Duodenal mucosa (tissue), 2 donors: Measurements from ENCODE around the gene PHF20.
"Not testable (repeated sequence)": the region's sequence is repeated elsewhere in the genome, so short reads cannot be mapped to it uniquely, and the experiment has no call there.

Source experiments
- H3K27ac ChIP-seq: one replicate; pipeline ENCODE4 v1.7.0; 2013; ENCODE audit warnings: low read depth, low read length
- H3K27me3 ChIP-seq, 2 donors: one replicate each; pipeline ENCODE4 v1.7.0; 2013; ENCODE audit warnings: low read length in 2 of 2, control low read depth in 1 of 2; ENCODE audit not compliant: insufficient read depth in 2 of 2, control insufficient read depth in 1 of 2
- H3K36me3 ChIP-seq, 2 donors: one replicate each; pipeline ENCODE4 v1.7.0; 2013; ENCODE audit warnings: low read length in 2 of 2, control low read depth in 1 of 2; ENCODE audit not compliant: insufficient read depth in 2 of 2, control insufficient read depth in 1 of 2
- H3K4me1 ChIP-seq, 2 donors: one replicate each; pipeline ENCODE4 v1.7.0; 2013; ENCODE audit warnings: low read length in 2 of 2, control low read depth in 1 of 2; ENCODE audit not compliant: insufficient read depth in 2 of 2, control insufficient read depth in 1 of 2
- H3K4me3 ChIP-seq, 2 donors: one replicate each; pipeline ENCODE4 v1.7.0; 2013; ENCODE audit warnings: low read length in 2 of 2, low read depth in 1 of 2
- H3K9ac ChIP-seq, 2 donors: one replicate each; pipeline ENCODE4 v1.7.0; 2013; ENCODE audit warnings: low read length in 2 of 2, low read depth in 1 of 2
- H3K9me3 ChIP-seq, 2 donors: one replicate each; pipeline ENCODE4 v1.7.0; 2013; ENCODE audit warnings: low read length in 2 of 2, control low read depth in 1 of 2; ENCODE audit not compliant: control insufficient read depth in 1 of 2

Gene PHF20

DNA sequence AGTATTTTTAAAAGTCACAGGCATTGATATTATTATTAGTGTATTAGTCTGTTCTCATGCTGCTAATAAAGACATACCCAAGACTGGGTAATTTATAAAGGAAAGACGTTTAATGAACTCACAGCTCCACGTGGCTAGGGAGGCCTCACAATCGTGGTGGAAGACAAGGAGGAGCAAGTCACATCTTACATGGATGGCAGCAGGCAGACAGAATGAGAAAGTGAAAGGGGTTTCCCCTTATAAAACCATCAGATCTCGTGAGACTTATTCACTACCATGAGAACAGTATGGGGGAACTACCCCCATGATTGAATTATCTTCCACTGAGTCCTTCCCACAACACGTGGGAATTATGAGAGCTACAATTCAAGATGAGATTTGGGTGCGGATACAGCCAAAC, 187.5 kb downstream of the PHF20 start:
- not testable (repeated sequence) for H3K36me3 ChIP-seq, H3K27me3 ChIP-seq, H3K9me3 ChIP-seq, H3K4me3 ChIP-seq, H3K27ac ChIP-seq, H3K9ac ChIP-seq, H3K4me1 ChIP-seq

DNA sequence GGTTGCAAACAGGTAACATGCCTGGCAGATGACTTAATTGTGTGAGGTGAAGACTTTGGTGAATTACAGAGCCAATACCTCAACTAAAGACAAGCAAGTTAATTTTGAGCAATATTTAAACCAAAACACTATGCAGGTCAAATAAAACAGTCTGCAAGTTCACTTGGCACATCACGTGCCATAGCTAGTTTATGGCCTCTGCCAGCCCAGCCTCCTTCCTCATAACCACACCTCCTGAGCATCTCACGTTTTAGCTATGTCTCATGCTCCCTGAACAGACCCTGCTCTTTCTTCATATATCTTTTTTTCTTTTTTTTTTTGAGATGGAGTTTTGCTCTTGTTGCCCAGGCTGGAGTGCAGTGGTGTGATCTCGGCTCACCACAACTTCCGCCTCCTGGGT, 192.1 kb downstream of the PHF20 start:
- Histone ChIP-seq H3K4me3 (no peak overlapping the region), H3K36me3 (no peaks in the 10 kb centered on the region), H3K4me1 (no peaks in the 10 kb centered on the region), H3K9me3 (no peaks in the 10 kb centered on the region), H3K9ac (no peak overlapping the region), H3K27ac (no peak overlapping the region), H3K27me3 (no peaks in the 10 kb centered on the region)

DNA sequence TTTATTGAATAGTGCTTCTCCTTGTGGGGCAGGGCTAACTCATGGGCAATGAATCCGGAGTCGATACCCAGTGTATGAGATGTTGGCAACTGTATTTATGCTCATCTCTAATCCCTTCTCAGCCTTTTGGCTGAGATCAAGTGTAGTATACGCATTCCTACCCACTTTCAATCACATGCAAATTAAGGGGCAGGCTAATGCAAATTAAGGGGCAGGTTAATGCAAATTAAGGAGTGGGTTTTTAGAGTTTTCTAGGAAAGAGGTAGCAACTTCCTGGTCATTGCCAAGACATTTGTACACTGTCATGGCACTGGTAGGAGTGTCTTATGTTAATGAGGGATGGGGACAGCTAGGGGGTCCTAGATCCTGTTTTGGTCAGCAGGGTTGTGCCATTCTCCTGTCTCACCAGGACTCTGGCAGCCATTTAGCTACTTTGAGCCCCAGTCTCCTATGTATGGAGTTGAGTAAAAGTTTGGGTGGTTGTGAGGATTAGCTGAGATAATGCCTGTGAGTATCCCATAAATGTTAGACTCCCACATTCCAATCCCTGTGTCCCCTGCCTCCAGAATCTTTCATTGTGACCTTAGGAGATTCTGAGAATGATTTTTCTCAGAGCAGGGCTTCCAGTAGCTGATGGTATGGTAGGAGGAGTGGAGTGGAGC, 196.3 kb downstream of the PHF20 start, which contains the start of gene CNBD2:
Gene CNBD2, plus strand, starts transcription at position 612 of the 662 bp plus-strand sequence. CDS start 173 bp downstream, outside the sequence.
- no peaks in the 10 kb centered on the region for H3K9me3 ChIP-seq
- no peaks in the 10 kb centered on the region for H3K36me3 ChIP-seq
- H3K27ac ChIP-seq: no peak within 1 kb of the TSS
- H3K4me1 ChIP-seq: no peaks in the 10 kb centered on the region
- no peaks in the 10 kb centered on the region for H3K27me3 ChIP-seq
- H3K9ac ChIP-seq: no peak within 1 kb of the TSS
- H3K4me3 ChIP-seq: no peak within 1 kb of the TSS

DNA sequence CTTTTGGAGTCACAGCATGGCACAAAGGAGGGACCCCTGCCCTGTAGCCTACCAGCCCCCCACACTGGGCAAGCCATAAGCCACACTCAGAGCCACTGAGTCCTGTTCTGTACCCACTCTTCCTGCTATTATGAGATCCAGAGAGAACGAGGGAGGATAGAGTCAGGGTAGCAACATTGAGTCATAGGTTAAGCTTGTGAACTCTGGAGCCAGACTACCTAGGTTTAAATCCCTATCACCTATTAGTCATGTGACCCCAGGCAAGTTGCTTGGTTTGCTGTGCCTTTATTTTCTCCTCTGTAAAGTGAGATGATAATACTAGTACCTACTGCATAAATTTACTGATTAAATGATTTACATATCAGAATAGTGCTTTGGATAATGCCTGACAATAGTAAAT, 197.1 kb downstream of the PHF20 start:
- H3K9me3 ChIP-seq: no peaks in the 10 kb centered on the region
- no peaks in the 10 kb centered on the region for H3K4me1 ChIP-seq
- no peak overlapping the region for H3K9ac ChIP-seq
- no peak overlapping the region for H3K4me3 ChIP-seq
- no peaks in the 10 kb centered on the region for H3K36me3 ChIP-seq
- no peaks in the 10 kb centered on the region for H3K27me3 ChIP-seq
- no peak overlapping the region for H3K27ac ChIP-seq

DNA sequence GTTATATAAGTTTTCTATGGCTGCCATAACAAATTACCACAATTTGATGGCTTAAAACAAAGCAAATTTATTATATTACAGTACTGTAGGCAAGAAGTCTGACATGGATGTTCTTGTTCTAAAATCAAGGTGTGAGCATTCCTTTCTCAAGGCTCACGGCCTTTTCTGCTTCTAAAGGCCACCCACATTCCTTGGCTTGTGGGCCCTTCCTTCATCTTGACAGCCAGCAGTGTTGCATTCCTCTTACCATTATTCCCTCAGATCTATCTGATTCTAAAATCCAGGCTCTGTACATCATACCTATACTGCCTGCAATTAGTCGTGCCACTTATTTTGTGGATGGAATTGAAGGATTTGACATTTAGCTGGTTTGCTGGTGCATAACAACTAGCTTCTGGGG, 200.2 kb downstream of the PHF20 start:
- Histone ChIP-seq H3K9me3 (no peaks in the 10 kb centered on the region), H3K9ac (no peak overlapping the region), H3K4me3 (no peak overlapping the region), H3K27me3 (no peaks in the 10 kb centered on the region), H3K36me3 (no peaks in the 10 kb centered on the region), H3K27ac (no peak overlapping the region), H3K4me1 (no peaks in the 10 kb centered on the region)

DNA sequence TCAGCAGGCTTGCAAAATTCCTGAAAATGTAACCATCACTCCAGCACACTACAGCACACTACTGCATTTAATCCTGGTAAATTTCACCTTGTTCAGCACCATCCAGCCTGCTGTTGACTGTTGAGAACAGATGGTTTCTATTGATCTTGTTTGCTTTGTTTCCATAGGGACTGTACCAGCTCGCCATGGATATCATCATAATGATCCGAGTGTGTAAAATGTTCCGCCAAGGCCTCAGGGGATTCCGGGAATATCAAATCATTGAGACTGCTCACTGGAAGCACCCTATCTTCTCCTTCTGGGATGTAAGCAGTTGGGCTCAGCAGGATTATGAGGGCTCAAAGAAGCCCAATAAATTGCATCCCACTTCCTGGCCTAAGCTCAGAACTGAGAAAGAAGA, 200.6 kb downstream of the PHF20 start:
- H3K4me3 ChIP-seq: no peak overlapping the region
- H3K4me1 ChIP-seq: no peaks in the 10 kb centered on the region
- H3K9ac ChIP-seq: no peak overlapping the region
- no peak overlapping the region for H3K27ac ChIP-seq
- H3K9me3 ChIP-seq: no peaks in the 10 kb centered on the region
- H3K36me3 ChIP-seq: no peaks in the 10 kb centered on the region
- no peaks in the 10 kb centered on the region for H3K27me3 ChIP-seq

DNA sequence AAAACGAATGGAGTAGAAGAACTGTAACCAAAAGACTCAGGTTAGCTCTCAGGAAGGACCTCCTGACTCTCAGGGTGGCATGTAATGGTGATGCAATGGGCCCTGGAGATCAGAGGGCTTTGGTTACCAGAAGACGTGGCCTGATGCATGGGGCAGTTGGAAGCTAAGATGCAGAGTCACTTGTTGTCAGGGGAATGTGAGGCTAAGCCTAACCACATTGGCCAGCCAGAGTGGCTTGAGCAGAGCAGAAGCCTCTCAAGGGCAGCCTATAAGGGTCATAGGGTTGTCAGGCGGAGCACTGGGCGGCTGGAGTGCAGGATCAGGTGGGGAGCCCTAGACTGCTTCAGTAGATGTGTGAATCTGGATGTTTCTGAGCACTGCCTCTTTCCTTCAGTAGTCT, 202.4 kb downstream of the PHF20 start:
- H3K27me3 ChIP-seq: no peaks in the 10 kb centered on the region
- no peaks in the 10 kb centered on the region for H3K36me3 ChIP-seq
- no peak overlapping the region for H3K9ac ChIP-seq
- no peaks in the 10 kb centered on the region for H3K4me1 ChIP-seq
- no peaks in the 10 kb centered on the region for H3K9me3 ChIP-seq
- H3K27ac ChIP-seq: no peak overlapping the region
- H3K4me3 ChIP-seq: no peak overlapping the region

DNA sequence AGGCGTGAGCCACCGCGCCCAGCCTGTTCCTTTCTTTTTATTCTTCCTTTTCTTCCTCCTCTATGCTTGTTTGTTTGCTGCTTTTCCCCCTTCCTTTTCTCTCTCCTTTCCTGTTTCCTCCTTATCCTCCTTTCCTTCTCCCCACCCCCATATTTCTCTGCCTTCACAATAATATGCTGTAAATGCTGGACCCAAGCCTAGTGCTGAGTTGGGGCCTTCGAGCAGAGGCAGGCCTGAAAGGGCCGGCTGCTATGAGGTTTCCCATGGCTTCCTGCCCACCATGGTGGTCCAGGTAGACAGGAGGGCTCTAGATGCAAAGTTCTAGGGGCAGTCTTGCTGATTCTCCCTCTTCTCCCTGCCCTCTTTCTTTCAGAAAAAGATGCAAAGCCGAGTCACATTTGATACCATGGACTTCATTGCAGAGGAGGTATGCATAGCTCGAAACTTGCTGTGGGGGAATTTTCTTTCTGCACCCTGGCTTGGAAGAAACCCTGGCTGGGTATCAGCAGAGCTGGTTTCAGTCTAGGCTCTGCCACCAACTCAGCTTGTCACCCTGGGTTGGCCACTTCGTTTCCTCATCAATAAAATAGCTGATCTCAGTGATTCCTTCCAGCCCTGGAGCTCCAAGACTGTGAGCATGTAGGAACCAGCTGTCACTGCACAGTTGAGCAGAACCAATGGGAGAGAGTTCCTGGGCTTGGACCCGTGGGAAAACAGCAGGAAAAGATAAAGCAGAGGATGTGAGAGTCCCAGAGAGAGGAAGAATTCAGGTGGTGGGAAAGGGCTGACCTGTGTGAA, 204.0 kb downstream of the PHF20 start:
- Histone ChIP-seq H3K9me3 (no peaks in the 10 kb centered on the region), H3K27me3 (no peaks in the 10 kb centered on the region), H3K4me1 (no peaks in the 10 kb centered on the region), H3K36me3 (no peaks in the 10 kb centered on the region), H3K9ac (no peak overlapping the region), H3K27ac (no peak overlapping the region), H3K4me3 (no peak overlapping the region)

DNA sequence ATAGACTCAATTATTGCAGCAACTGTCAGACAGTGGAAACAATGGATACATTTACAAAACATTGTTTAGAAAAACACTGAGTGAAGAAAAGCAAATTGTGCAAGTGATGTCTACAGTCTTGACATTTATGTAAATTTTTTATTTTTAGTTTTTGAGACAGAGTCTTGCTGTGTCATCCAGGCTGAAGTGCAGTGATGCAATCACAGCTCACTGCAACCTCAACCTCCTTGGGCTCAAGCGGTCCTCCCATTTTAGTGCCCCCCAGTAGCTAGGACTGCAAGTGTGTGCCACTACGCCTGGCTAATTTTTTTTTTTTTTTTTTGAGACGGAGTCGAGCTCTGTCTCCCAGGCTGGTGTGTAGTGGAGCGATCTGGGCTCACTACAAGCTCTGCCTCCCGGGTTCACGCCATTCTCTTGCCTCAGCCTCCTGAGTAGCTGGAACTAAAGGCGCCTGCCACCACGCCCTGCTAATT, 206.3 kb downstream of the PHF20 start:
- Histone ChIP-seq H3K9ac (no peak overlapping the region), H3K27ac (no peak overlapping the region), H3K36me3 (no peaks in the 10 kb centered on the region), H3K4me3 (no peak overlapping the region), H3K4me1 (no peaks in the 10 kb centered on the region), H3K27me3 (no peaks in the 10 kb centered on the region), H3K9me3 (no peaks in the 10 kb centered on the region)

DNA sequence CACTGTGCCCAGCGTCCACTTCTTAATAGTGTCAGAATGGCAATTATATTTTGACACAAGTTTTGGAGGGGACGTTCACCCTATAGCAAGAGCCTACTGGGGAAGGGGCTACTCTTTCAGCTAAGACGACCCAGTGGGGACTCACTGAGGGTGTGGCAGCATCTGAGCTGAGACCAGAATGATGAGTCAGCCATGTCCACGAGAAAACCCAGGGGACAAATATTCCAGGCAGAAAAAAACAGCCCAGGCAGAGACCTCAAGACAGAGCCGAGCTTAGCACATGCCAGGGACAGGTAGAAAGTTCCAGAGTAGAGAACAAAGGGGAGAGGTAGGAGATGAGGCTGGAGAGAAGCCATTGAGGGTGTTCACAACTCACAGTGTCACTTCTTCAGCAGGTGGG, 207.7 kb downstream of the PHF20 start:
- no peak overlapping the region for H3K27ac ChIP-seq
- no peaks in the 10 kb centered on the region for H3K36me3 ChIP-seq
- H3K4me3 ChIP-seq: no peak overlapping the region
- no peaks in the 10 kb centered on the region for H3K4me1 ChIP-seq
- no peaks in the 10 kb centered on the region for H3K9me3 ChIP-seq
- no peak overlapping the region for H3K9ac ChIP-seq
- no peaks in the 10 kb centered on the region for H3K27me3 ChIP-seq
